Stimulated activated CD8-positive, alpha-beta memory T cell treated with anti-CD3 and anti-CD28 coated beads, Interleukin-12 subunit alpha, Interleukin-12 subunit beta, amount 100 ng/mL, for 24 hours (primary cell): ENCODE measurements around the gene FOCAD.

ENCODE experiments used
- DNase-seq: peaks from one replicate; pipeline ENCODE4 v3.0.0-alpha.2; 2020; ENCODE audit errors: extremely low read depth

FOCAD gene

DNA sequence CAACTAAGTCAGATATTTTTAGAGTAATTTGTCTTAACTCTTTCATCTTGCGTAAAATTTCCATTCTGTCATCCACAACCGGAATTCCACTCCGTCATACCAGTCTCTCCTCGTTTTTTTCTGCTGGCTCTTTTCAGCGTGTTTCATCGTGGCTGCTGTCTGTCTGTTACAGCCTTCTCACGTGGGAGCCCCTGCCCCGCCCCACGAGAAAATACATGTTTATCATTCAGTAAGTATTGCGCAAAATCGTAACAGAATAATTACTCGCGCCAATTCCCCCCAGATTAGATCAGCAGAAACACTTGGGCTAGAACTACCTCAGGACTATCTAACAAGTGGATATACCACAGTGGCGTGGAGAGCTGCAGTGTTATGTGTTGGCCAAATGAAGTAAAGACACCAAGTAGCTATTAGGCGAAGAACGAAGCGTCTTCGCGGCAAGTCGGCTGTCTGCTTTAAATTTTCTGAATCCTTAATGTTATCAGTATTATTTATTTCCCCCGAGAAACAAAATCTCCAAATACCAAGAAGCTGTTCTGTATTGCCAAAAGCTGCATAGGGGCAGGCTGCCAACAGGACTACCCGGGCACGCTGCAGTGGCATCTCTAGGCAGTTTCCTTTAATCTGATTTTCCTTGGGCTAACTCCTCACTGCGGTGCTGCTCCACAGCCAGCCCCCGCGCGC, 566 bp upstream of the FOCAD start:
- peak; percentile 7 for DNase-seq

GRCh38 chr9:20684875-20685696, 1.0 kb downstream of the FOCAD start:
- DNase-seq = no peak

DNA sequence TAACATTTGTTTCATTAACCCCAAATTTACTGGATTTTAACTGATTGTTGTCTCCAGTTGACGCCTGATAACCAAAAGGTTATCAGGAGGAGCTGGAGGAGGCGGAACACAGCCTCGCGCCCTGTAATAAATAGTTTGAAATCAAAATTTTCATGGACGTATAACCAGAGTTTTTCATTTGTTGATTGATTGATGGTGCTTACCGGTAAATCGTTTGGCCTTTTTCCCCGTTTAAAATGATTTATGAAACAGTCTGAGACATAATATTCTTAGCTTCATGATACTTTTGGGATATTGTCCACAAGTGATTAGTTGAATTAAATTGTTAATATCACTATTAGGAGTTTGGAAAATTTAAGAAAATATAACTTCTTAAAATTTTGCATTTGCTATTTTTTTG, 1.7 kb downstream of the FOCAD start:
- no peak for DNase-seq

DNA sequence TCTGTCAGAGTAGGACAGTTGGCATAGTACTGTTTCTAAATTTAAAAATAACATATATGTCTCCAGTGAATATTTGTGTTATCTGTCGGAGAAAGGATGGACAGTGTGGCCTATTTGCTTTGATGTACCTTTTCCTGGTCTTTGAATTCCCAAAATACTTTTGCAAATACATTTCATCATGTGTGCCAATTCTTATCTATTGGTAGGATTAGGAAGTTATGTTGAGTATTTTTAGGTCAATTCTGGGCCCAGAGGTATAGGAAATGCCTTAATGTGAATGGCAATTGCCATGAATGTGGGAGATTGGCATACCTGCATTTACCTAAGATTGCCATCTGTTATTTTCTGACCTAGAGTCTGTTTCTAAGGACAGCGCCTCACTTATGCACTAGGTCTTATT, 5.8 kb downstream of the FOCAD start:
- no peak for DNase-seq

DNA sequence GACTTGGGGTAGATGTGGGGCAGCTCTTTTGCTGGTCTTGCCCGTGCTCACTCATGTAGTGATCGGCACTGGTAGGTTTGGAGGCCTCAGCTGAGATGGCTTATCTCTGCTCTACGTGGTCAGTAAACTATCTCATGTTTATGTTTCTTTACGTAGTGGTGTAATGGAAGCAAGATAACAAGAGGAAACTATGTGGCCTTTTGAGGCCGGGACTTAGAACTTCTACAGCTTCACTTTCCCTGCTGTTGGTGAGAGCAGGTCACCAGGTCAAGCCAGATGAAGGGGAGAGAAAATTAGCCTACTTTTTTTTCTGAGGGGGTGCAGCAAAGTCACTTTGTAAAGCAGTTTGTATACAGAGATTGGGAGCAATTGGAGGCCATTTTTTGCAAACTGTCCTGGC, 8.5 kb downstream of the FOCAD start:
- no peak for DNase-seq

GRCh38 chr9:20693068-20693467, 9.0 kb downstream of the FOCAD start:
- DNase-seq = no peak

DNA sequence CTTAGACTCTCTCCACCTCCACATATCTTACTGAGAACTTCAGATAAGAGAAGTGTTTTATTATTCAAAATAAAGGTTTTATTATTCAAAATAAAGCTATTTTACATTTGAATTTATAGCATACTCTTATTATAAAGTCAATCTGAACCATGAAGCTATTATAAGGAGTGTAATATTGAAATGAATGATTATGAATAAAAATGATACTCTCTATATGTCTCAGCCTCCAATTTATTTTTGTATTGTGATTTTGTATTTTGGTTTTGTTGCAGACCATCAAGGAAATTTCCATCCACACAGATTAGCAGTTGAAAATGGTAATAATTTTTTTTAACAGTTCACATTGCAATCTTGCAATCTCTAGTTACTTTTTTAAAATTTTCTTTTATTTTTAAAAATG, 10.2 kb downstream of the FOCAD start:
- DNase-seq = no peak

DNA sequence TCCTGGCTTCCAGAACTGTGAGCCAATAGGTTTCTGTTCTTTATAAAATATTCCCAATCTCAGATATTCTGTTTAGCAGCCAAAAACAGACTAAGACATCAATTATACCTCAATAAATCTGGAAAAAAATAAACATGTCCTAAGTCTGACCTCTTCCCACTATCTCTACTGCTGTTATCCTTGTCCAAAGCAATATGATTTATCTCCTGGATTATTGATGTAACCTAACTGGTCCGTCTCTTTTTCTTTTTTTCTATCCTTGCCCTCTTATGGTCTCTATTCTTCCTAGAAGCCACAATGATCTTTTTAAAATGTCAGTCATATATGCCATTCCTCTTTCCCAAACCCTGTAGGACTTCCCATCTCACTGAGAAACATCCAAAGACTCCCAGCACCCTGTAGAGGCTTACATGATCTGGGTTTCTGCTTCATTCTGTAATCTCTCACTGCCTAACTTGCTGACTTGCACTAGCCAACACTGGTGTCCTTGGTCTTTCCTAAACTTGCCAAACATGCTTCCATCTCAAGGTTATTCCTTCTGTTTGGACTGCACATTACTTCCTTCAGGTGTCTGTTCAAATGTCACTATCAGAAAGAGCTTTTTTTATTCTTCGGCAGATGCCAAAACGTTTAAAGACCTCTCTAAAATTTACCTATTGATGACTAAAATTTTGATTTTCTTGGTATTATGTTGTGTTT, 13.1 kb downstream of the FOCAD start:
- DNase-seq = no peak

DNA sequence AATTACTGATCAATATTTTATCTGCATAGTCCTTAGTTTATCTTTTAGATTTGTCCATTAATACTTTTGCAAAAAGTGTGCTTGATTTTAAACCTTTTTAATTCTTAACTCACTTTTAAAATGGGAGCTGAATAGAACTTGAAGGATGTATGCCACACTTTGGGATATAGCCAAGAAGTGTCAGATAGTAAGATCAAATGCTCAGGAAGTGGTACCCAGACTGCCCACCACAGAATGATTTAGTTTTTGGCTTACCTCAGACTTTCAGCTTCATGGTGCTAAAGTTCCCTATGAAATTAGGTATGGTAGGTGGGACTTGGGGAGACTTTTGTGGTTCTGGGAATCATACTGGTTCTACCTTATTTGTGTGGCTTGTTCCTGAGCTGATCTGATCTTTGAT, 14.7 kb downstream of the FOCAD start:
- DNase-seq = no peak

DNA sequence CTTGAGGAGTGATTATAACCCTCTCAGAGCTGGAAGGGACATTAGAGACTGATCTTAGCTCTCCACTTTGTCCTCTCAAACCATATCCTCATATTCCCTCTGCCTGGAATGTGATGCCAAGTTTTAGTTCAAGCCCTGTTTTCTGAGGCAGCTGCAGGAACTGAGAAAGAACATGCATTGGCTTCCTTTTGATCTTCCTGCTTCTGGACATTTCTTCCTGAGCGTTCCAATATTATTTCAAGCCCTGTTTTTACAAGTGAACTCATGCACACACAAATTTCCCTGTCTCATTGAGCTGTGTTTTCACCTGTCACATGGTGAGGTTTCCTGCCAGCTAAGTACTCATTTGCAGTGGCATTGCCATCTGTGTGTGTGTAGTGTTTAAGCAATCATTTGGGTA, 17.0 kb downstream of the FOCAD start:
- no peak for DNase-seq

DNA sequence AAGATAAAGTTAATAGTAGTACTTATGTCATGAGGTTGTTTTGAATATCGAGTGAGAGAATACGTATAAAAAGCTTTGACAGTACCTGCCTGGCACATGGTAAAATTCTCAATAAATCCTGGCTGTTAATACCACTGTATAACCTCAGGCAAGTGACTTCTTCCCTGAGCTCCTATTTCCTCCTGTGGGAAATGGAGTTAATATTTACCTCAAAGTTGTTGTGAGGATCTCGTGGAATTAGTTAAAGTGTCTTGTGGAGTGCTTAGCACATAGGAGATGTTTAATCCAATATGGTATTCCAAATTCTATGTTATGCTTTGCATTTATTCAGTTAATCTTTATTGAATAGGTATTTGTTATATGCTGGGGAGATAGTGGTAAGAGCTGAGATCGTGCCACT, 18.5 kb downstream of the FOCAD start:
- DNase-seq = no peak

GRCh38 chr9:20703146-20703545, 19.1 kb downstream of the FOCAD start:
- no peak for DNase-seq

GRCh38 chr9:20707708-20708107, 23.6 kb downstream of the FOCAD start:
- no peak for DNase-seq

DNA sequence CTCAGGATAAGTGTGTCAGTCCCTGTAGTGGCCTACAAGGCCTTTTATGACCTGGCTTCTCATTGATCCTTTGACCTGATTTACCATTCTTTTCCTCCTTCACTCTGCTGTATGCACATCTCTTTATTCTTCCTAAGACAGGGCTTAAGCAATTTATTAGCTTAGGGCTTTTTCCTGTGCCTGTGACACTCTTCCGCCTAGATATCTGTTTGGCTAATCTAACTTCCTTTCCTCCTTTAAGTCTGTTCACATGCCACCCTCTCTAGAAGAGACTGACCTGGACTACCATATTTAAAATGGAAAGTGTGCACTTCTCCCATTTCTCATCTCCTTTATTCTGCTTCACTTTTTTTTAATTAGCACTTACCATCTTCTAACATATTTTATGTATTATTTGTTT, 29.1 kb downstream of the FOCAD start:
- no peak for DNase-seq

GRCh38 chr9:20714442-20715415, 30.7 kb downstream of the FOCAD start:
- DNase-seq = no peak

DNA sequence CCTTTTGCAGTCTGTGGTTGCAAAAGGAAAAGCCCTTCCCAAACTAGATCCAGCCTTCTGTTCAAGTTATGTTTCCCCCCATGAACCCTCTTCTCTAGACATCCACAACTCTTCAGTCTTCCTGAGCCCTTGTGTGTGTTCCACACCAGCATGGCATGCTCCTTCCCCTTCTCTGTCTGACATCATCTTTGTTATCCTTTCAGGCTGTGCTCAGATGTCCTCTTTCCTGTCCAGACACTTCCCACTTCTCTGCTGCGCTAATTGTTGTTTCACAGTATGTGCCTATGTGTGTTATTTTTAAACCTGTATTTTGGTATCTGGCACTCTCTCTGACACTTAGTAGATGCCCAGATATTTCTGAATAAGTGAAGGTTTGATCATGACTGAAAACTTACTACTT, 38.2 kb downstream of the FOCAD start:
- no peak for DNase-seq

- DNase-seq = no peak
Measured at GRCh38 chr9:20725675-20726074, 41.6 kb downstream of the FOCAD start.

GRCh38 chr9:20726144-20726543, 42.1 kb downstream of the FOCAD start:
- DNase-seq = no peak

- DNase-seq = no peak
Measured at GRCh38 chr9:20728493-20729220, 44.6 kb downstream of the FOCAD start.

GRCh38 chr9:20729523-20729922, 45.5 kb downstream of the FOCAD start:
- no peak for DNase-seq

DNA sequence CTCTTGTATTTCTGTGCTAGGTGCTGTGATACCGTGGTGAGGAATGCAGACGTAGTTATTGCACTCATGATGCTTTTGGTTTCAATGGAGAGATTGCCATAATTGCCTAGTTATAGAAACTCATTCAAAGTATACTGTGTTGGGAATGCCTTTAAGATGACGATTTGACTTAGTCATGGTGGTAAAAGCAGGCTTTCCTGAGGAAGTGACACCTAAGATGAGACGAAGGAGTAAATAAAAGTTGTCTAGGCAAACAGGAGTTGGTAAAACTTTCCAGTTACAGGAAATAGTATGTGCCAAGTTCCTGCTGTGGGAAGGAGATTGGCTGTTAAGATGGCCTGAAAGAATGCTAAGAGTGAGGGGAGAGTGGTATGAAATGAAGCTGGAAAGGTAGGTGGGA, 48.1 kb downstream of the FOCAD start:
- no peak for DNase-seq
